ENCODE measurements around the gene PNMA8C.
"Not testable (repeated sequence)": the region's sequence is repeated elsewhere in the genome, so short reads cannot be mapped to it uniquely, and the experiment has no call there.

The PNMA8C gene

GRCh38 chr19:46447006-46447405 is 18.3 kb upstream of the PNMA8C start:
- DNase-seq (ENCODE audit: low read depth): no peak

DNA sequence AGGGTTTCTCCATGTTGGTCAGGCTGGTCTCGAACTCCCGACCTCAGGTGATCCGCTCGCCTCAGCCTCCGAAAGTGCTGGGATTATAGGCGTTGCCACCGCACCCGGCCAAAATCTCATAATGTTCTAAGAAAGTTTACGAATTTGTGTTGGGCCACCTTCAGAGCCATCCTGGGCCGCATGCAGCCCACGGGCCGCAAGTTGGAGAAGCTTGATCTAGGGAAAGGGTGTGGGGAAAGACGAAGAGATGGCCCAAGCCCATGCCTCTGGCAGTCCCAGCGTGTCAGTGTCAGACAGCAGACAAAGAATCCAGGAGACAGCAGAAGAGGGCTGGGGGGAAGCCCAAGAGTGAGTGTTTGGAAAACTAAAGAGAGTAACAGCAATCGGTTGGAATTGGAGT is 17.3 kb upstream of the PNMA8C start:
- no peak for DNase-seq (ENCODE audit: low read depth)

- peak; percentile 51 for DNase-seq (ENCODE audit: low read depth)
Observed at GRCh38 chr19:46442808-46443450, 14.2 kb upstream of the PNMA8C start.

DNA sequence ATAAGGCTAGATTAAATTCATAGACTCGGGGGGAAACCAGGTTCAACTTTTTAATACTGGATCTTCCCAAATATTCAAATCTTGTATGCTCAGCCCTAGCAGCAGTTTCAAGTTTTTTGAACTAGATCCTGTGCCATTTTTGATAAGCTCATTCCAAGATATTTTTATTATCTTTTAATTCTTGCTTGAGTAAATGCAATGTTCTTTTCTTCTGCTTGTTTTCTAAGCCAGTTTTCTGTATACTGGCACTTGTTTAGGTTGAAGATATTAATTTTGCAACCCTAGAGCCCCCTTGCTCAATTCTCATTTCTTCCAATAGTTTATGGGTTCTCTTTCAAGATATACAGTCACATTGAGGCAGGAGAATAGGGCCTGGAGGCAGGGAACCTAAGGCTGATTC is 13.1 kb upstream of the PNMA8C start:
- DNase-seq (ENCODE audit: low read depth): no peak

DNA sequence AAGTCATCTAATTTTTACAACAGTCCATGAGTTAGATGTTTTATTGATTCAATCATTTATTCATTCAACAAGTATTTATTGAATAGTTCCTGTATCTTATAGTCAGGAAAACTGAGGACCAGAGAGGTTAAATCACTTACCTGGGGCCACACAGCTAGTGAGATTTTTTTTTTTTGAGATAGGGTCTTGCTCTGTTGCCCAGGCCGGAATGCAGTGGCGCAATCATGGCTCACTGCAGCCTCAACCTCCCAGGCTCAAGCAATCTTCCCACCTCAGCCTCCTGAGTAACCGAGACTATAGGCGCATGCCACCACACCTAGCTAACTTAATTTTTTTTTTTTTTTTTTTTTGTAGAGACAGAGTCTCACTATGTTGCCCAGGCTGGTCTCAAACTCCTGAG is 7.0 kb upstream of the PNMA8C start:
- not testable (repeated sequence) for DNase-seq (ENCODE audit: low read depth)

DNA sequence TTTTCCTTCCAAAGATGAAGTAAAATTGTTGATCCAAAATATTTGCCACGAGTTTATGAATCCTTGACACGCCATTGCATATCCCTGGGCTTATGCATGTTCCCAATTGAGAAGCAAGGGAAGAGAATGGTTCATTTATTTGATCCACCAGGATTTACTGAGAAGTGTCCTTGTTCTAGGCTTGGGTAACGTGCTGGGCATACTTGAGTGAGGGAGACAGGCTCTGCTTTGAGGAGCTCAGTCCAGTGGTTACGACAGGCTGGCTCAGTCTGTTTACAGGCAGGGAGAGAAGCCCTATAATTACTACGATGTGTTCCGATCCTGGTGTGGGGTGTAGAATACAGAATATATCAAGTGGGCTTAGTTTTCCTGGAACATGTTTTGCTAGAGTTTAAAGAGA is 6.3 kb upstream of the PNMA8C start:
- no peak for DNase-seq (ENCODE audit: low read depth)

DNA sequence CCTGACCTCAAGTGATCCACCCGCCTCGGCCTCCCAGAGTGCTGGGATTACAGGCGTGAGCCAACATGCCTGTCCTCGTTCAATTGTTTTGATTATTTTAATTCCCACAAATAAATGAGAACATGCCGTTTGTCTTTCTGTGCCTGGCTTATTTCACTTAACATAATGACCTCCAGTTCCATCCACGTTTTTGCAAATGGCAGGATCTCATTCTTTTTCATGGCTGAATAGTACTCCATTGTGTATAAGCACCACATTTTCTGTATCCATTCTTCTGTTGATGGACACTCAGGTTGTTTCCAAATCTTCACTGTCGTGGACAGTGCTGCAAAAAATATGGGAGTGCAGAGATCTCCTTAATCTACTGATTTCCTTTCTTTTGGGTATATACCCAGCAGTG is 4.7 kb upstream of the PNMA8C start:
- DNase-seq (ENCODE audit: low read depth): not testable (repeated sequence)

GRCh38 chr19:46431824-46432223 is 3.1 kb upstream of the PNMA8C start:
- no peak for DNase-seq (ENCODE audit: low read depth)

DNA sequence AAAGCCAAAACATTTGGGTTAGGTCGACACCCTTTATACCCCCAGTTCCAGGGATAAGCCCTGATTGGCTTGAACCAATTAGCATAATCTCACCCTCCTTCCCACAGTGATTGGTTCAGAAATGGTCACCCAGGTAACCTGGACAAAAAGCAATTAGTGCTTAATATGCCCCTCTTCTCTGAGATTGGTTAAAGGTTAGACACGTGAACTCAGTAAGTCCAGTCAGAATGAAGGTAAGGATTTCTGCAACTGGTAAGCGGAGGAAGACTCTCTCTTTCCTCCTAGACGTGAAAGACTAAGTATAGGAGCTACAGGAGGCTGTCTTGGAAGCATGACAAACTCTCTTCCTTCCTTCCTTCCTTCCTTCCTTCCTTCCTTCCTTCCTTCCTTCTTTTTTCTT is 1.3 kb upstream of the PNMA8C start:
- no peak for DNase-seq (ENCODE audit: low read depth)

- no peak for DNase-seq (ENCODE audit: low read depth)
Observed at GRCh38 chr19:46427518-46428045, 1.2 kb downstream of the PNMA8C start.

GRCh38 chr19:46426506-46427162 is 2.1 kb downstream of the PNMA8C start:
- no peak for DNase-seq (ENCODE audit: low read depth)

DNA sequence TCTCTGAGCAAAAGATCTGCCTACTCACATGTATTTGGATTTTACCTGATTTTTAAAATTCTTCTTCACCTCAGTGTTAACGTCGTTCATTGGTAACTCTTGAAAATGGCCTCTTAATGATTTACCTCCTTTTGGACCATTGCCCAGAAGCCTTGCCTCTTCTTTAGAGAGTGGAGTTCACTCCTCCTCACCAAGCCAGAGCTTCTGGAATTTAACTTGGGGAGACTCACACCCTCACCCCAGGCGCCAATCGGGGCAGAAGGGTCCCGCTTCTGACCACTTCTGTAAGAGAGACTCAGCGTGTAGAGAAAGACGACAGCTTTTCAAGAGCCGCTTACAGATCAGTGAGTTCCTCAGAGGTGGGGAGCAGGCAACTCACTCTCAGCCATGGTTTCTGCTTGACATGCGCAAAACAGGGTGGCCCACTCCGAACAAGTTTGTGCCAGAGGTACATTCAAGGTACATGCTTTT is 2.7 kb downstream of the PNMA8C start:
- no peak for DNase-seq (ENCODE audit: low read depth)

GRCh38 chr19:46423188-46423587 is 5.5 kb downstream of the PNMA8C start:
- no peak for DNase-seq (ENCODE audit: low read depth)

DNA sequence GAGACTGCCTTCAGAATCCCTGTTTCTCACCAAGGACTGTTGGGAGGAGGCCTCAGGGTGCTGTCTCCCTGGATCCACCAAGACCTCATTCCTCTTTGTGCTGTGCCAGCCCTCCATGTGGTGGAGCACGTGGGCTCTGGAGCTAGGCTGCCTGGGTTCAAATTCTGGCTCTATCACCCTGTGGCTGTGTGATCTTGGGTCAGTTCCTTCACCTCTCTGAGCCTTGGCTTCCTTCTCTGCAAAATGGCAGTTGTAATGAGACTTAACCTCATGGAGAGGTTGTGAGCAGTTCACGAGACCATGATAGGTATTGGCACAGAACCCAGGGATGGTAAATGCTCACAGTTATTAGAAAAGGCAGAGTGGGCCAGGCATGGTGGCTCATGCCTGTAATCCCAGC is 6.4 kb downstream of the PNMA8C start:
- no peak for DNase-seq (ENCODE audit: low read depth)

DNA sequence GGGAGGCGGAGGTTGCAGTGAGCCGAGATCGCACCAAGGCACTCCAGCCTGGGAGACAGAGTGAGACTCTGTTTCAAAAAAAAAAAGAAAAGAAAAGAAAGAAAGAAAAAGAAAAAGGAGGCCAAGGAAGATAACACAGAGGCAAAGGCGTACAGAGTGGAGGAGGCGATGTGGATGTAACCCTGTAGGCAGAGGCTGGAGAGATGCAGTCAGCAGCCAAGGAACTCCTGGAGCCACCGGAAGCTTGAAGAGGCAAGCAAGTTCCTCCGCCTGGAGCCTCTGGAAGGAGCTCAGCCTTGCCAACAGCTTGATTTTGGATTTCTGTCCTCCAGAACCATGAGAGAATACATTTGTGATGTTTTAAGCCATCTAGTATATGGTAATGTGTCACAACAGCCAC is 8.7 kb downstream of the PNMA8C start:
- no peak for DNase-seq (ENCODE audit: low read depth)

GRCh38 chr19:46415804-46416709 is 12.7 kb downstream of the PNMA8C start:
- peak; percentile 80 for DNase-seq (ENCODE audit: low read depth)

- DNase-seq (ENCODE audit: low read depth): not testable (repeated sequence)
Observed at GRCh38 chr19:46414899-46415298, 13.8 kb downstream of the PNMA8C start.

GRCh38 chr19:46413262-46414031 is 15.3 kb downstream of the PNMA8C start, which contains the start of gene CCDC8:
Gene CCDC8, minus strand, starts transcription at chr19:46413564. Its CDS starts 754 bp downstream, at chr19:46412810.
- DNase-seq (ENCODE audit: low read depth): peak; percentile 95

DNA sequence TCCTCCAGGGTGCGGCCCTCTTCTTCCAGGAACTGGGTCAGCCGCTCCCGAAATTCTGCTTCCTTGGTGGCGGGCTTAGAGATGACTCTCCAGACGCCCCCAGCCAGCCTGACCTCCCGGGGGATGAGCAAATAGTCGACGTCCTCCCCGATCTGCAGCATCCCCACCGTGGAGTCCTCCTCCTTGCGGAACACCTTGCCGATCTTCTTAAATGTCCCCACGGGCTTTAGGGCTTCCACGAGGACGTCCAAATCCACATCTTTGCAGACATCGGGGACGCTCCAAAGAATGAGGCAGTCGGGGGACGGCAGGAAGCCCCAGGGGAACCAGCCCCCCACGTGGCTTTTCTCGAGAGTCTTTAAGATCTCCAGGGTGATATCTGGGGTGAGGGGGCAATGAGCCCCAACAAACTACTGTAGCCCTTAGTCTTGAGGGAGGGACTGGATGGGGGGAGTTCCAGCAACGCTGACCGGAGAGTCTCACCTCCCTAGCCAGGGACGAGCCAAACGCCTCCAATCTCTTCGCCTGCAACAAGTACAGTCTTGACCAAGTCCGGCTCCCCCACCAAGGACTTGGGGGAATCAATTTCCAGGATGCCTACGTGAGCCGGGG is 16.0 kb downstream of the PNMA8C start:
- no peak for DNase-seq (ENCODE audit: low read depth)

- no peak for DNase-seq (ENCODE audit: low read depth)
Observed at GRCh38 chr19:46411925-46412649, 16.6 kb downstream of the PNMA8C start.

Measured in fibroblast of the conjunctiva (primary cell).